ENCODE results near the gene TNFAIP3.

DNA sequence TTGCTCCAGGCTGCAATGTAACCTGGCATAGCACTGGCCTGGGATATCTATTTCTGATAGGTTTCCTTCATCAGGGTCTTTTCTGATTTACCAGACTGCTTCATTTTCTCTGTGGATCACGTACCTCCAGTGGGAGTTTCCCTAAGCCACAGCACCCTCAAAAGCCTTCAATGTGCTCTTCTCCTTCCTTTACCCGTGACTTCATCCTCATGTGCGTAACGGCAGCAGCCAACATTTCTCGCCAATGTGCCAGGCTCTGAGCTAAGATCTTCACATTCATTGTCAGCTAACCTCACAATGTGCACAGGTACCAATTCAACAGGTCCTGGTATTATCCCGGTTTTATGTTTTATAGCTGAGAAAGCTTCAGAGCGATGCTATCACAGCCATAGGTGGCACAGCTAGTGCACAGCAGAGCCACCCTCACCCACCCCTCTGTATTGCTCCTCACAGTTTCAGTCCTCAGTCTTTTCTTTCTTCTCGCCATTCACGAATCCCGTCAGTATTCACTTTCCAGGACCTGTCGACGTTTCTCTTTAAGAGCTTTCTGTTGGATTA lies 58.2 kb downstream of the TNFAIP3 start:
- TF ChIP-seq, protein P1, sequence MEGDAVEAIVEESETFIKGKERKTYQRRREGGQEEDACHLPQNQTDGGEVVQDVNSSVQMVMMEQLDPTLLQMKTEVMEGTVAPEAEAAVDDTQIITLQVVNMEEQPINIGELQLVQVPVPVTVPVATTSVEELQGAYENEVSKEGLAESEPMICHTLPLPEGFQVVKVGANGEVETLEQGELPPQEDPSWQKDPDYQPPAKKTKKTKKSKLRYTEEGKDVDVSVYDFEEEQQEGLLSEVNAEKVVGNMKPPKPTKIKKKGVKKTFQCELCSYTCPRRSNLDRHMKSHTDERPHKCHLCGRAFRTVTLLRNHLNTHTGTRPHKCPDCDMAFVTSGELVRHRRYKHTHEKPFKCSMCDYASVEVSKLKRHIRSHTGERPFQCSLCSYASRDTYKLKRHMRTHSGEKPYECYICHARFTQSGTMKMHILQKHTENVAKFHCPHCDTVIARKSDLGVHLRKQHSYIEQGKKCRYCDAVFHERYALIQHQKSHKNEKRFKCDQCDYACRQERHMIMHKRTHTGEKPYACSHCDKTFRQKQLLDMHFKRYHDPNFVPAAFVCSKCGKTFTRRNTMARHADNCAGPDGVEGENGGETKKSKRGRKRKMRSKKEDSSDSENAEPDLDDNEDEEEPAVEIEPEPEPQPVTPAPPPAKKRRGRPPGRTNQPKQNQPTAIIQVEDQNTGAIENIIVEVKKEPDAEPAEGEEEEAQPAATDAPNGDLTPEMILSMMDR (IDR thresholded peaks at IDR 0.05; ENCODE audit: insufficient read depth, low read length, poor library complexity, severe bottlenecking), result no peak
- no peak for TF ChIP-seq EZH2phosphoT487 (conservative IDR thresholded peaks at IDR 0.05; ENCODE audit: low read length)
